GM18861 (cell line): ENCODE data around the gene THAP12.

Experiments
- ATAC-seq: cut with Tn5 transposase; IDR thresholded peaks from one replicate; pipeline ENCODE4 v1.9.1; 2021; ENCODE audit not compliant: unreplicated experiment

THAP12 gene

GRCh38 chr11:76380159-76380976 is 564 bp downstream of the THAP12 start:
- no peak for ATAC-seq

- ATAC-seq = no peak
Measured at GRCh38 chr11:76379807-76380158, 1.1 kb downstream of the THAP12 start.

DNA sequence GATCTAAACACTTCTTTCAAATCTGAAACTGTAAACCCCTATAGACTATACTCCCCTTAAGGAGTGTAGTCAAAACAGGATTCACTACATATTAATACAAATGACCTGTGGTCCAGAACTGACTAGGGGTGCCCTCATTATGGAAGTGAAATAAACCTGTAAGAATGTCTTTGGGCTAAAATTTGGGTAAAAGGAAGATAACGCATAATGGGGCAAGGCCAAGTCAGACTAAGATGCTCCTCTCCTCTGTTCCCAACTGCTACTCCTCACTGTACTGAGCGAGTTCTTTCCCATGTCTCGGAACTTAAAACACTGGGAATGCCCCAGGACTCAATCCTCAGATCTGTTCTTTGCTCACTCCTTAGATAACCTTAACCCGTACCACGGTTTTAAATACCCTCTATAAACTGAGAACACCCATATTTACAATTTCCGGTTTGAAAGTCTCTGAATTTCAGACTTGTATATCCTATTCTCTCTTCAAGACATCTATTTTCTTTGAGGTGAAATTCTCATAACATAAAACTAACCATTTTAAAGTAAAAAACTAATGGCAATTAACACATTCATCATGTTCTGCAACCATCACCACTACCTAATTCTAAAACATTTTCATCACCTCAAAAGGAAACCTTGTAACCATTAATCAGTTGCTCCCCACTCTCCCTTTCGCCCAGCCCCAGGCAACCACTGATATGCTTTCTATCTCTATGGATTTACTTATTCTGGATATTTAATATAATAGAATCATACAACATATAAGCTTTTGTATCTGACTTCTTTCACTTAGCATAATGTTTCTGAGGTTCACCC is 4.0 kb downstream of the THAP12 start:
- no peak for ATAC-seq

GRCh38 chr11:76371170-76371569 is 9.8 kb downstream of the THAP12 start:
- peak; percentile 56 for ATAC-seq

- no peak for ATAC-seq
Measured at GRCh38 chr11:76369406-76369805, 11.5 kb downstream of the THAP12 start.

GRCh38 chr11:76368490-76368889 is 12.4 kb downstream of the THAP12 start:
- ATAC-seq = no peak

GRCh38 chr11:76365038-76365679 is 15.8 kb downstream of the THAP12 start:
- no peak for ATAC-seq

DNA sequence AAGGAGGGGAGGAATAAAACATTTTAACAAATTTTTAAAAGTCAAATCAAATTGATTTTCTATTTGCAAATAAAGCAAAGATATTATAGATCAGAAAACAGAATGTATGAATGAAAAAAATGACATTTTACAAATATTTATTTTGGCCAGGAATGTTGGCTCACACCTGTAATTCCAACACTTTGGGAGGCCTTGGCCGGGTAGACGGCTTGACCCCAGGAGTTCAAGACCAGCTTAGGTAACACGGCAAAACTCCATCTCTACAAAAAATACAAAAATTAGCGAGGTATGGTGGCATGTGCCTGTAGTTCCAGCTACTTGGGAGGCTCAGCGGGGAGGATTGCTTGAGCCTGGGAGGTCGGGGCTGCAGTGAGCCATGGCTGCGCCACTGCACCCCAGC is 18.2 kb downstream of the THAP12 start:
- no peak for ATAC-seq

DNA sequence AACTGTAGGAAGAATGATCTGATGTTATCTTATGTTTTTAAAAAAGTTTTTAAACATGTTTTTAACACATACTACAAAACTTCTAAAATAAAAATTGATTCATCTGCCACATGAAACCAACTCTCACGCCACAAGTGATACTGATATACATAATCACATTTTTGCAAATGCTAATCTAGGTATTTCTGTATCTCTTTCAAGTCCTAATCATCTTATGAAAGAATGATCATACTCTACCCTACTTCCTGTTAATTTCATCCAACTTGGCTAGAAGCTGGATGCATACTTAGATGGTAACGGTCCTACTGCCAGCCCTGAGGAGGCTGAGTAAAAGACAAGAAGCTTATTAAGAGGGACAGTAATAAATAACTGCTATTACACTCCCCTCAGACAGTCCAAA is 19.2 kb downstream of the THAP12 start:
- ATAC-seq = no peak

DNA sequence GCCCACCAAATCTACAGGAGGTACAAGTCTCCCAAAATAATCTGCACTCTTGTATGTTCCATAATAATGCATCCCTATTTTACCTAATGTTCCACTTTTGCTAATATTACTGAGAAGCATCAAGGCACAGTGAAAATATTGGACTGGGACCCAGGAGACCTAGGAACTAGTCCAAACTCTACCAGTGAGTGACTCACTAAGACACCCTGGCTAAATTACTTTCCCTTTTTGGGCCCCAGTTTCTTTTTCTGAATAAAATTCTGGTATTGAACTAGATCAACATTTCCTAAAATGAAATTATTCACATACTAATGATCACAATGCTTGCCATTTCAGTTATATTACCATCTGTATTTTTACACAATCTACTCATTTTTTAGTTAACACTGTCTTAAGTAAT is 19.6 kb downstream of the THAP12 start:
- ATAC-seq = no peak

DNA sequence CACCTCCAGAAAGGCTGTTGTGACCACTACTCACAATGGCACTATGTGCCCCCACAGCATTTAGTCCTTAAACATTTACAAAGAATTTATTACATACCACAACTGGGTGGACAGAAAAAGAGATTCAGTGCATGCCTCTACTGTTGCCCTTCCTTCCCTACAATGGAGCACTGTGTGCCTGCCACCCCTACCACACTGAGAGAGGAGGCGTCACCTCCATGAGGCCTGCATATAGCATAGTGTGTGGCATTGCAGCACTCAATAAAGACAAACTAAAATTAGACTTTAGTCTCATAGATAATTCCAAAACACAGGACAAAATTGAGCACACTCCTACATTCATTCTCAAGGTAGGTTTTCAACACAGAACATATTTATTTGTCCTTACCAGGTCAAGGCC is 25.8 kb downstream of the THAP12 start:
- ATAC-seq = no peak

- ATAC-seq = no peak
Measured at GRCh38 chr11:76348348-76348747, 32.6 kb downstream of the THAP12 start.

- no peak for ATAC-seq
Measured at GRCh38 chr11:76347466-76347865, 33.5 kb downstream of the THAP12 start.

GRCh38 chr11:76339221-76339620 is 41.7 kb downstream of the THAP12 start:
- no peak for ATAC-seq

DNA sequence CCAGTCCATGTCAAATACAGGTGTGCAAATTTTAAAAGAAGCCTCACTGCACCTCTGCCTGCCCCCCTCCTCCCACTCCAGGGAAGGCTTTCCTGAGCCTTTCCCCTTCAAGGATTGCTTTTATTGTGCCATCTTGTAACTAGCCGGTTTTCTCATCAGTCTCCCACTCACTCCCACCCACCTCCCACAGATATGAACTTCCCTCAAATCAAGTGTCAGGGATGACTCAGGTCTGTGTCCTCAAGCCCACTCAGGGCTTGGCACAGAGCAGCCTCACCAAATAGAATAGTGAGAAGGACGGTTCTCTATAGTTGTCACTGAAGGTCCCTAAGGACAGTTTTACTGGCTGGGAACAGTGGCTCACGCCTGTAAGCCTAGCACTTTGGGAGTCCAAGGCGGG is 43.0 kb downstream of the THAP12 start:
- ATAC-seq = no peak

DNA sequence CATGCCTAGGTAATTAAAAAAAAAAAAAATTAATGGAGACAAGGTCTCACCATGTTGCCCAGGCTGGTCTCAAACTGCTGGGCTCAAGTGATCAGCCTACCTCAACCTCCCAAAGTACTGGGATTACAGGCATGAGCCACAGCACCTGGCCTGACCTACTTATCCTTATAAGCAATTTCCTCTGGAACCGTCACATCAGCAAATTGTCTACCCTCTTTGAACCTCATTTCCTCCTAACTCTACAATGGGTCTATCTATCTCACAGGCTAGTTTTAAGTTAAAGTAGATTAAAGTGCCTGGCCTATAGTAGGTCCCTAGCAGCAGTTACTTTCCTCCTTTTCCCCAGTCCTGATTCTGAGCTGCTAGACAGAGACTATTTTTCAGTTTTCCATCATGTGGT is 43.5 kb downstream of the THAP12 start:
- ATAC-seq = no peak

DNA sequence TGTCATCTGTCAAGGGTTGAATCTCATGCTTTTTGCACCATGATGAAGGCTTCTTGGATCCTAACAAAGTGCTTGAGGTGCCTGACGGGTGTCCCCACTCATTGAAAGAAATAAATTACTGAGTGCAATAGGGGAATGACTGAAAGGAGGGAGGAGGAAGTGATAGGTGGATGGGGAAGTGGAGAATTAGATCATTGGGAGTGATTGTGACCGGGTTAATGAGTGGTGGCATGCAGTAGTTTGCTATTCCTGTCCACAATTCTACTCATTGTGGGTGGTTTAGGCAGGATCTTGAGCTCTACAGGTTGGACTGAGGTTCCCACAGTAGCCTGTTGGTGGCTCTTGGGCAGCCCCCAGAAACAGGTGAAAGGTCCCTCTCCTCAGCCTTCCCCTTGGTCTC is 44.3 kb downstream of the THAP12 start:
- ATAC-seq = no peak

- ATAC-seq = no peak
Measured at GRCh38 chr11:76335842-76336241, 45.1 kb downstream of the THAP12 start.

DNA sequence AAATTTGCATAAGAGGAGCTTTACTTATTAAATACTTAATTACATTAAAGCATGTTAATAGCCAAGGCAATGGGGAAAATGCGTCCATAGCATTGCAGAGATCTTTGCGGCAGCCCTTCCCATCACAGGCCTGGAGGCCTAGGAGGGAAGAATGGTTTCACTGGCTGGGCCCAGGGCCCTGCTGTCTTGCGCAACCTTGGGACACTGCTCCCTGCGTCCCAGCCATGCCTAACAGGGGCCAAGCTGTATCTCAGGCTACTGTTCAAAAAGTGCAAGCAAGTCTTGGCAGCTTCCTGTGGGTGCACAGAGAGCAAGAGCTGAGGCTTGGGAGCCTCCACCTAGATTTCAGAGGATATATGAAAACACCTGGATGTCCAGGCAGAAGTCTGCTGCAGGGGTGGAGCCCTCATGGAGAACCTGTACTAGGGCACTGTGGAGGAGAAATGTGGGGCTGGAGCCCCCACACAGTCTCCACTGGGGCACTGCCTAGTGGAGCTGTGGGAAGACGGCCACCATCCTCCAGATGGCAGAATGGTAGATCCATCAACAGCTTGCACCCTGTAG is 46.0 kb downstream of the THAP12 start:
- ATAC-seq = no peak

GRCh38 chr11:76330651-76331050 is 50.3 kb downstream of the THAP12 start:
- ATAC-seq = no peak

GRCh38 chr11:76329983-76330382 is 50.9 kb downstream of the THAP12 start:
- no peak for ATAC-seq
